Activated CD8-positive, alpha-beta memory T cell treated with anti-CD3 and anti-CD28 coated beads for 36 hours (primary cell): ENCODE measurements around the gene EDC4. TPM values are rescaled to one million over a fixed set of nuclear protein-coding genes. Genes with fewer than 3 reads are reported as not detected.

Source experiments
- CTCF ChIA-PET: fragments of 350-600 bp; sonication (Branson Sonifier 250); formaldehyde crosslinking; loops from one replicate; lab custom pipeline; 2021; ENCODE audit warnings: antibody characterized with exemption; lab: Charles Lee
- POLR2A ChIA-PET: fragments of 350-600 bp; sonication (Branson Sonifier 250); formaldehyde crosslinking; loops from one replicate; lab custom pipeline; 2021; ENCODE audit warnings: antibody characterized with exemption; lab: Charles Lee
- total RNA-seq, 2 experiments: library from RNA; stranded (reverse); gene quantifications; one replicate each; pipeline ENCODE4 v1.2.3, GENCODE V29; 2021

The EDC4 gene
- total RNA-seq, 2 experiments from 2014 or later = 102 to 104 TPM

DNA sequence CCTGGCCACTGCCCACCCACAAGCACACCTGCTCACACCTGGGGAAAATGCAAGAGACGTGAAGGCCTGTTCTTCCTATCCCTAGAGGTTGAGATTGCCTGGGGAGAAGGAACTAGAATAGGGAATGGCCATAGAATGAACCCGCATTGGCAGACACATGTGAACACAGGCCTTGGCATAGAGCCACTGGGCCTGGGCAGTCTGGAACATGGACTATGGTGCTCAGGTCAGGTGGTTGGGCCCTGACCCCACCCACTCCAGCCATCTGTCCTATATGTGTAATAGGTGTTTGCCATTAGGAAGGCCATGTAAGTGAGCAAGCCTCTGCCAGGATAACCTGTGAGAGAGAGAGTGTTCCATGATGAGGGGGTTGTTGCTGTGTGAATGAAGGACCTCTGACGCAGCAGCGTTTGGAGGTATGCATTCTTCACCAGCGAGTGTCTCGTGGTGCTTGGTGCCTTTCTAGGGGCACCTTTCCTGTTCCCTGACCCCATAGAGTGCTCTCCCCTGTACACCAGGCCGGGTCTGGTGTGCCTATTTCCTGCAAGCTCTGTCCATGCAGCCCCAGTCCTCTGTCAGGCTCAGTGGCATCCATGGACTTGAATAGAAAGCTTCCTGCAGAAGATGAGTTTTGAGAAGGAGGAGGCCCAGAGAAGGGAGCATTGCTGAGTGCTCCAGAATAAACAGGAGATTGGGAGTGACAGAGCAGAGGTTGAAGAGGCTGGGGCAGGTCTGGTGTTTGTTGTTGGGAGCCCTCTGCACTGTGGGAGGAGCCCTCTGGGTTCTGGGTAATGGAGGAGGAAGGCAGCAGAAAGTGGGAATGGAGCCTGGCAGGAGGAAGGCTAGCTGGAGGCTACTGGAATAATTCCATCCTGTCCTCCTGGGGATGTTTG lies 43.2 kb downstream of the EDC4 start:
- ChIA-PET POLR2A (no interaction called here), CTCF (interaction anchor here (1.3 to 1.7 kb wide), 2 partner anchors 9 to 32 kb away, joined by 4 to 8 read pairs; no protein-coding TSS in a partner anchor)

DNA sequence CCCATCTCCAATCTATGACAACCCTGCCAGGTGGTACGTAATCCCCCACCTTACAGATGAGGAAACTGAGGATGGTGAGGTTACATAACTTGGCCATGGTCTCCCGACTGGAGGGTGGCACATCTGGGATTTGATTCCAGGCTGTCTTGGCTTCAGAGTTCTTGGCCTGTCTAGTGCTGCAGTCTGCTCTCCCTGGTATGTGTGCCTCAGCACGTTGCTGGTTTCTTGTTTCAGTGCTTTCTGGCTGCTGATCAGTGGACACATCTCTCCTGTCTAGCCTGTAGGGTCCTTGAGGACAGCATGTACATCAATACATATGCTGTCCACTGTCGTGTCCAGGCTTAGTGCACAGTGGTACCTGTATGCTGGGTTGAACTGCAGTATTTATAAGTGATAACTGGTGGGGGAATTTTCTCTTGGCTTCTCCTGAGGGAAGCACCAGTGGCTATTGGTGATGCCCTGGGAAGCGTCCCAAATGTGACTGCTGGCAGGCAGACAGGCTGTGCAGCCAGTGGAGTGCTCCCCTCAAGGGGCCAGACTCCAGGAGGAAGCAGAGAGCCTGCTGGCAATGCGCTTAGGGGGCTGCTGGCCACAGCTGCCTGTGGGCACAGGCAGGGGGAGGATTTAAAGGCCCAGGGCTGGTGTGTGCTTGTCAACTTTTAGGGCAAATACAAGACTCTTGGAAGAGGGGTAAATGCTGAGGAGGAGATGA lies 44.4 kb downstream of the EDC4 start:
- CTCF ChIA-PET = interaction anchor here (0.8 to 1.5 kb wide), 5 partner anchors 8 to 123 kb away, joined by 3 to 6 read pairs (median 4); partner anchors contain the start of gene NRN1L

DNA sequence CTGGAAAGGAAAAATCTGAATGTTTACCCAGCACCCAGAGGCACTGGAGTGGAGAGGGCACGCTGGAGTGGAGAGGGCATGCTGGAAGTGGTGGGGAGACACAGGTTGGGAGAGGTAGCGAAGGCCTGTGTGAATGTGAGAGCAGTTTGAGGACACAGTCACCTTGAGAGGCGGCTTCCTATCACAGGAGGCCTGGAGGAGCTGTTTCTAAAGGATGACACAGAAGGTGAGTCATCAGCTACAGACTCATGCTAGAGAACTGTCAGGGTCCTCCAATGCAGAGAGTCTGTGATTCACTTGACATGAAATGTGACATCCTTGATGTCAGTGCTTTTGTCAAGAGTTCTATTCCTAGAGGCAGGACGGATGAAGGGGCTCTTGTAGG lies 45.0 kb downstream of the EDC4 start:
- ChIA-PET CTCF (interaction anchor here (0.8 to 1.5 kb wide), 5 partner anchors 11 to 123 kb away, joined by 3 to 6 read pairs (median 4); partner anchors contain the start of gene NRN1L), POLR2A (interaction anchor here (0.6 to 1.0 kb wide), 3 partner anchors 23 to 362 kb away, joined by 3 read pairs; partner anchors contain the start of genes RANBP10 and TSNAXIP1)

More for the DNA sequence above, 44.4 kb downstream of the EDC4 start:
- POLR2A ChIA-PET = interaction anchor here (0.6 kb wide), 1 partner anchor 362 kb away, joined by 3 read pairs; no protein-coding TSS in a partner anchor

DNA sequence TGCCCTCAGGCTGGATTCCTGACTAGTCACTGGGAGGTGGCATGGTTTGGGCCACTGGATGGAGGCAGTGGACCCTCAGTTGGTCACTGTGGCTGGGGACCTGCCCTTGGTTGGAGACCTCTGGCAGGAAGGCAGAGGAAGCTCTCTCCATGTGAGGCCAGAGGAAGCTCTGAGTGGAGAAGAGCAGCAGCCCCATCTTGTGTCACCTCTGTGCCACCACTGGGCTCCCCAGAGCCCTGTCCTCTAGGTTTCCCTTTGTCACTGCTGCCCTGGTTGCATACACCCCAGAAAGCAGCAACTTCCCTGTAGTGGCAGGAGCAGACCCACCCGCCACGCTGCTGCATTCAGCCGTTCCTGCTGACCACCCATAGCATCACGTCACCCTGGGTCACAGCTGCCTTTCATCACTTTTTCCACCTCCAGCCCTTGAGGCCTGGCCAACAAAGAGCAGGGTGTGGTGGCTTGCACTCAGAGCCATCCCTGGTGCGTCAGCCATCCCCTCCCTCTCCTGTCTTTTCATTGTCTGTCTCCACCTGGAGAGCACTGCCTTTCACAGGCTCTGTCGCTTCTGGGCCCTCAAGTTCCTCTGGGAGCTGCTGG lies 46.9 kb downstream of the EDC4 start:
- ChIA-PET POLR2A (no interaction called here), CTCF (interaction anchor here (0.6 to 1.7 kb wide), 4 partner anchors 9 to 143 kb away, joined by 3 read pairs; partner anchors contain the start of gene NRN1L)

DNA sequence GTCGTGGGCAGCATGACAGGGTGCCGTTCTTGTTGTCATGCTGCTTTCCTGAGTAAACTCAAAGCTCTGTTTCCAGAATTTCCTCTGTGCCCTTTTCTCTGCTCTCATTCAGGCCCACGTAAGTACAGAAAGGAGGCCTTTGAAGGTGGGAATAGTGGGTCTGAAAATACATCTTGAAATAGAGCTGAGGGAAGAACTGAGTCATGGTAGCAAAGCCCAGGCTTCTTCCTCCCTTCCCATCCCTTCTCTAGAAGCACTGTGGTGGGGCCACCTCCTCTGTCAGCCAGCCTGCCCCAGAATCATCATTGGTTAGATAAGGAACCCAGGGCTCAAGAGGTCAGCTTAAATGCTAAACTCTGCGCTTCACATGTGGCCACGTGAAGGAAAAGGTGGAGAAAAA lies 49.4 kb downstream of the EDC4 start:
- CTCF ChIA-PET = interaction anchor here (0.5 to 1.2 kb wide), 2 partner anchors 9 to 223 kb away, joined by 3 to 4 read pairs; partner anchors contain the start of gene CTRL
- POLR2A ChIA-PET = no interaction called here

DNA sequence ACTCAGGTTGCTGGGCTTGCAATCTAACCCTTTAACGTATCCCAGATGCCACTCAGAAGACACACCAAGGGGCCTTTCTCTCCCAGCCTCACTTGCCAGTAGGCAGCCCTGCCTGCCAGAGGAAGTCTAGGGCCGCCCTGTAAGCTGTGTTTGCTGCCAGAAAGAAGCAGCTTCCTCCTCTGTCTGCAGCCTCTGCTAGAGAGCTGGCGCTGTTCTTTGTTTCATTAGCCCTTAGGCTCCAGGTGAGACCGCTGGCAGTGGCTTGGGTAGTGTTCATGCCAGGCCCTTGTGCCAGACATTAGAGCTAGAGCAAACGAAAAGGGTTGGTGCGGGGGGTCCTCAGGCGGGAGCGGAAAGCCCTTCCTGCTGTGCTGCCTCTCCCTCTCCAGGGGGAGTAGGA lies 49.9 kb downstream of the EDC4 start:
- ChIA-PET CTCF (interaction anchor here (0.5 to 1.2 kb wide), 4 partner anchors 9 to 222 kb away, joined by 3 to 4 read pairs (median 3); partner anchors contain the start of gene CTRL), POLR2A (no interaction called here)

DNA sequence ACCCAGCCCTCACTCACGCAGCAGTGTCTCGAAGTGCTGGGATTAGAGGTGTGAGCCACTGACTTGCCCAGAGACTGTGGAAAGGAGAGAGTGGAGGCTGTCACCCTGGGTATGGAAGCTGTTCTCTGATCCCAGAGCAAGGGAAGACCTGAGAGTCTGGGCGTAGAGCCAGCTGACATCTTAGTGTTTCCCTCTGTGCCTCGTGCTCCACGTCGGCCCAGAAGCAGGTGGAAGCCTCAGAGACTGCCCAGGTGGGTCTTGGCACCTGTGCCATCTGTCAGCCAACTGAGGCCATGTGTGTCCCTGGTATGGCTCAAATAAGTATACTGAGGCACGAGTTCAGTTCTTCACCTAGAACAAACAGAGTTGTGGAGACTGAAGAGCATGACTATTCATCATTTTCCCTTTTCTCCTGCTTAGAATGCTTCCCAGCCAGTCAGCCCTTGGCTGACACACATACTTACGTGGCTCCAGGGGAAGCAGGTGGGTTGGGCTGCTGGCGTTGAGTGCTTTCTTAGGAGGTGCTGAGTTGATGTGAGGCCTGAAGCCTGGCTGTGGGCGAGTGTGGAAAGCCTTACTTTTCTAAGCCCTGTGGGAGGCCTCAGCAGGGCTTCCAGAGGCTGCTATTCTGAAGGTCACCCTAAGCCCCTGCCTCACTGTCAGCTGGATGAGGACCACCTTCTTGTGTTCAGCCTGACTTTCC lies 50.7 kb downstream of the EDC4 start:
- CTCF ChIA-PET = interaction anchor here (1.0 to 1.2 kb wide), 2 partner anchors 37 to 107 kb away, joined by 3 read pairs; no protein-coding TSS in a partner anchor
- POLR2A ChIA-PET = no interaction called here

DNA sequence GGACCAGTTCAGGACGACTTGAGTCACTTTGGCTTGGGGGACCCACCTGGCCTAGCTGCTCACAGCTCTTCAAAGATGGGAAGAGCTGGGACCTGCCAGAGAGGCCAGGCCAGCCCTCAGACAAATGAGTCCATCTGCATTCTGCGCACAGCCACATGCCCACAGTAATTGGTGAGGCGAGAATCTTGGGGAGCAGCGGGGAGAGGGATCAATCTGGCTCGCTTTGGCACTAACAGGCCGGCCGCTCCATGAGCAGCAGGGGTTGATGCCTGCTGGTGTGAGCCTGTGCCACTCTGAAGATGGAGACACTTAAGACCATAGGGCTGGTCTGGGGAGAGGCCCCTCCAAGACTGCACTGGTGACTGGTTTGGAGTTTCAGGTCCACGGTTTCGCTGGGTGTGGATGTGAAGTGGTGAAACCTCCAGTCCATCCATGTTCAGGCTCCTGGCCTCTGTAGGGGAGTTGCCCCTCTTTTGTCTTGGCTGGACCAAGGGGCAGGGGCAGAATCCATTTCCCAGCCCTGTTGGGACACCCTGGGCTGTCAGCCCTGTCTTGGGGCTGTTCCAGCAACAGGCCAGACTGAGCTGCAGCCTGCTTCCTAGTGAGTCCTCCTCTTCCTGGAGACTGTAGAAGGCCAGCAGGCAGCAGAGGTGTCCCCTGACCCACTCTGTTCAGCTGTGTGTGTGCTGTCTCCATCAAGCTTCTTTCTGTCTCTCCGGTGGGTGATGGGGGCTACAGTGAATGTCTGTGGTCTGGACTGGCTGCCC lies 51.5 kb downstream of the EDC4 start:
- ChIA-PET CTCF (interaction anchor here (1.0 to 1.3 kb wide), 2 partner anchors 10 to 40 kb away, joined by 4 to 8 read pairs; partner anchors contain the start of gene NRN1L), POLR2A (interaction anchor here (0.8 kb wide), 1 partner anchor 9 kb away, joined by 11 read pairs; no protein-coding TSS in a partner anchor)

DNA sequence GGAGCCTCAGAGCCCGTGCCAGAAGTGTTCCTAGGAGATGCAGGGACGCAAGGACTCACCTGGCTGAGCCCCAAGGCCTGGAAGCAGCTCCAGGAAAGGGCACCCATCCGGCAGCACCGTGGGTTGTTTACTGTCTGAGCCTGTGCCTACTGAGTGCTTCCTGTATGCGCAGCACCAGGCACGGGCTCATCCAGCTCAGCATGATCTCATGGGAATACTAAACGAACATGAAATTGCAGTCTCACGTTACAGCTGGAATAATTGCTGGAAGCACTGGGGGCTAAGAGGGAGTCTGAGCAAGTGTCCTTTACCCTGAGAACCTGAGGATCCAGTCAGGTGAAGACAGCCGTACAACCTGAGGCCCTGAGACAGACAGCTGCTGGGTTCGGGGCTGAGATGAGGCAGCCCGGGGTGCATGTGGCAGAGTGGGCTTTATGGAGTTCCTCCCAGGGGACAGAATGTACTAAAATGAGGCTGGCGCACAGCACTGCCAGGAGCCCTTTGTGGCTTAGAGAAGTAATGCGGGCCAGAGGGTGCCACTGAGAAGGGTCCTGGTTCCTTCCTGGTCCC lies 53.4 kb downstream of the EDC4 start:
- ChIA-PET CTCF (interaction anchor here (0.6 to 1.4 kb wide), 5 partner anchors 10 to 107 kb away, joined by 3 to 7 read pairs (median 3); no protein-coding TSS in a partner anchor), POLR2A (no interaction called here)

DNA sequence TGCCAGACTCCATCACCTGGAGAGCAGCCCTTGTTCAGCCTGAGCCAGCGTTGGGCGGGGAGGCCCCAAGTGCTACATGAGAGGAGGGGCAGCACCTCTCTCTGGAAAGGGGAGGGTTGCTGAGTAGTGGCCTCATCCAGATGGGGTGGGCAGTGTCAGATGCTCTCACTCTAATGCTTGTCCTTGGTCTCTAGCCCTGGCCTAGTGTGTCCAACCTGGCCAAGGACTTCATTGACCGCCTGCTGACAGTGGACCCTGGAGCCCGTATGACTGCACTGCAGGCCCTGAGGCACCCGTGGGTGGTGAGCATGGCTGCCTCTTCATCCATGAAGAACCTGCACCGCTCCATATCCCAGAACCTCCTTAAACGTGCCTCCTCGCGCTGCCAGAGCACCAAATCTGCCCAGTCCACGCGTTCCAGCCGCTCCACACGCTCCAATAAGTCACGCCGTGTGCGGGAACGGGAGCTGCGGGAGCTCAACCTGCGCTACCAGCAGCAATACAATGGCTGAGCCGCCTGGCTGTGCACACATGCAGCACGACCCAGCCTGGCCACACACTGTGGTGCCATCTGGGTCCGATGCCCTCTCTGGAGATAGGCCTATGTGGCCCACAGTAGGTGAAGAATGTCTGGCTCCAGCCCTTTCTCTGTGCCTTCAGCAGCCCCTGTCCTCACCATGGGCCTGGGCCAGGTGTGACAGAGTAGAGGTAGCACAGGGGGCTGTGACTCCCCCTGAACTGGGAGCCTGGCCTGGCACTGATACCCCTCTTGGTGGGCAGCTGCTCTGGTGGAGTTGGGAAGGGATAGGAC lies 54.5 kb downstream of the EDC4 start:
- ChIA-PET POLR2A (no interaction called here), CTCF (interaction anchor here (0.5 to 2.0 kb wide), 7 partner anchors 24 to 1387 kb away, joined by 3 to 21 read pairs (median 4); partner anchors contain the start of gene NRN1L)

DNA sequence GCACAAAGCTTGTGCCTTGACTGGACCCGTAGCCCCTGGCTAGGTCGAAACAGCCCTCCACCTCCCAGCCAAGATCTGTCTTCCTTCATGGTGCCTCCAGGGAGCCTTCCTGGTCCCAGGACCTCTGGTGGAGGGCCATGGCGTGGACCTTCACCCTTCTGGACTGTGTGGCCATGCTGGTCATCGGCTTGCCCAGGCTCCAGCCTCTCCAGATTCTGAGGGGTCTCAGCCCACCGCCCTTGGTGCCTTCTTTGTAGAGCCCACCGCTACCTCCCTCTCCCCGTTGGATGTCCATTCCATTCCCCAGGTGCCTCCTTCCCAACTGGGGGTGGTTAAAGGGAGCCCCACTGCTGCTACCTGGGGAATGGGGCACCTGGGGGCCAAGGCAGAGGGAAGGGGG lies 55.3 kb downstream of the EDC4 start:
- ChIA-PET POLR2A (no interaction called here), CTCF (interaction anchor here (0.5 to 2.0 kb wide), 14 partner anchors 14 to 1388 kb away, joined by 3 to 21 read pairs (median 4); partner anchors contain the start of gene NRN1L)

DNA sequence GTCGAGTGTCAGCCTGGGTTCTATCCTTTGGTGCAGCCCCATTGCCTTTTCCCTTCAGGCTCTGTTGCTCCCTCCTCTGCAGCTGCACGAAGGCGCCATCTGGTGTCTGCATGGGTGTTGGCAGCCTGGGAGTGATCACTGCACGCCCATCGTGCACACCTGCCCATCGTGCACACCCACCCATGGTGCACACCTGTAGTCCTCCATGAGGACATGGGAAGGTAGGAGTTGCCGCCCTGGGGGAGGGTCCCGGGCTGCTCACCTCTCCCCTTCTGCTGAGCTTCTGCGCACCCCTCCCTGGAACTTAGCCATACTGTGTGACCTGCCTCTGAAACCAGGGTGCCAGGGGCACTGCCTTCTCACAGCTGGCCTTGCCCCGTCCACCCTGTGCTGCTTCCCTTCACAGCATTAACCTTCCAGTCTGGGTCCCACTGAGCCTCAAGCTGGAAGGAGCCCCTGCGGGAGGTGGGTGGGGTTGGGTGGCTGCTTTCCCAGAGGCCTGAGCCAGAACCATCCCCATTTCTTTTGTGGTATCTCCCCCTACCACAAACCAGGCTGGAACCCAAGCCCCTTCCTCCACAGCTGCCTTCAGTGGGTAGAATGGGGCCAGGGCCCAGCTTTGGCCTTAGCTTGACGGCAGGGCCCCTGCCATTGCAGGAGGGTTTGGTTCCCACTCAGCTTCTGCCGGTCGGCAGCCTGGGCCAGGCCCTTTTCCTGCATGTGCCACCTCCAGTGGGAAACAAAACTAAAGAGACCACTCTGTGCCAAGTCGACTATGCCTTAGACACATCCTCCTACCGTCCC lies 55.9 kb downstream of the EDC4 start:
- POLR2A ChIA-PET = interaction anchor here (0.6 kb wide), 1 partner anchor 39 kb away, joined by 4 read pairs; the partner anchor contains the start of gene SLC12A4

DNA sequence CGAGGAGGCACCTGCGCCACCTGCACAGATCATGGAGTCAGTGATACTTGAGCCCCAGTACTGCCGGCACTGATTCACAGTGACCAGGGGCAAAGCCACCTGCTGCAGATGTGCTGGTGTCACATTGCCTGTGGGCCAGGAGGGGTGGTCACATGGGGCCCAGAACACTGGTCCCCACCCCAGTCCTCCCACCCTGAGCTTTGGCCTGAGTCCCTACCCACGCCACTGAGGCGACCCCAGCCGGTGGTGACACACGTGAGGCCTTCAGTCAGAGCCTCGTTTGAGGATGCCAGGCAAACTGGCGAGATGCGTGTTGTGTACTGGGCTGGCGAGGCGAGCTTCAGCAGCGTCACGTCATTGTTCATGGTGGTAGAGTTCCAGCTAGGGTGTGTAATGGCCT lies 57.3 kb downstream of the EDC4 start:
- ChIA-PET CTCF (interaction anchor here (0.9 to 6.1 kb wide), 5 partner anchors 10 to 409 kb away, joined by 3 to 45 read pairs (median 4); partner anchors contain the start of genes NRN1L and PSKH1), POLR2A (interaction anchor here (1.1 kb wide), 1 partner anchor 55 kb away, joined by 3 read pairs; no protein-coding TSS in a partner anchor)

More for the DNA sequence above, 55.9 kb downstream of the EDC4 start:
- CTCF ChIA-PET = interaction anchor here (0.6 to 2.0 kb wide), 19 partner anchors 9 to 408 kb away, joined by 3 to 21 read pairs (median 4); partner anchors contain the start of gene NRN1L

DNA sequence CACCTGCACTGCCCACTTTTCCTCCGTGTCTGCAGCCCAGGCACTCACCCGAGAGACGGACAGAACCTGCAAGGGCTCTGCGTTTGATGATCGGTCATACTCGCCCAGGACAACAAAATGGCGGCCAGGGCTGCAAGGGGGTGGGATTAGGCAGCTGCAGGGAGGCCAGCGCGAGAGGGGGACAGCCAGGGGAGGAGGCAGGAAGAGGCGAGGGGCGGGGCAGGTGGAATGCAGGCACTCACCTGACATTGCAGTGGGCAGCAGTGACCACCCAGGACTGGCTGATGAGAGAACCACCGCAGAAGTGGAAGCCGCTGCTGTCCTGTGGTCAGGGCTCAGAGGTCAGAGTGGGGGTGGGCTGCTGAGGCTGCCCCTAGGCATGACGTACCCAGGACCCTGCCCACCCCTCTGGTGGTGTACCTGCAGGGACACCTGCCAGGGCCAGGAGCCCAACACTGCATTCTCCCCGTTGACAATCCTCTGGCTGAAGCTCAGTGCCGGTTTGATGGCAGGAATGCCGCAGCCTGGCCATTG lies 57.9 kb downstream of the EDC4 start:
- ChIA-PET CTCF (interaction anchor here (0.9 to 6.1 kb wide), 6 partner anchors 8 to 151 kb away, joined by 3 to 45 read pairs (median 4); partner anchors contain the start of genes NRN1L and PSKH1), POLR2A (no interaction called here)
